Activated CD8-positive, alpha-beta T cell treated with anti-CD3 and anti-CD28 coated beads, Interleukin-2, amount 10 ng/mL, durations not matched to agents 7 days and 5 days (primary cell): ENCODE results near the gene TMEM45A. TPM values are rescaled to one million over a fixed set of nuclear protein-coding genes. Genes with fewer than 3 reads are reported as not detected.
"Not testable (repeated sequence)": the region's sequence is repeated elsewhere in the genome, so short reads cannot be mapped to it uniquely, and the experiment has no call there.

ENCODE experiments used
- ATAC-seq: fragments of 150-1000 bp; cut with Tn5 transposase; one replicate; pipeline ENCODE4 v1.10.0; 2021; ENCODE audit warnings: moderate library complexity
- CTCF ChIA-PET: fragments of 350-600 bp; sonication (Branson Sonifier 250); formaldehyde crosslinking; loops from one replicate; lab custom pipeline; 2021; ENCODE audit warnings: antibody characterized with exemption; lab: Charles Lee
- POLR2A ChIA-PET: fragments of 350-600 bp; sonication (Branson Sonifier 250); formaldehyde crosslinking; loops from one replicate; lab custom pipeline; 2021; ENCODE audit warnings: antibody characterized with exemption; lab: Charles Lee
- DNase-seq: peaks from one replicate; pipeline ENCODE4 v3.0.0-alpha.2; 2020
- H3K27ac Mint-ChIP-seq: one replicate; pipeline ENCODE4 v1.8.0; 2021; ENCODE audit warnings: mild to moderate bottlenecking, mixed read lengths
- H3K27me3 Mint-ChIP-seq: one replicate; pipeline ENCODE4 v1.8.0; 2021; ENCODE audit warnings: low read depth, mixed read lengths
- H3K36me3 Mint-ChIP-seq: one replicate; pipeline ENCODE4 v1.8.0; 2021; ENCODE audit warnings: low read depth, mixed read lengths
- H3K4me1 Mint-ChIP-seq: one replicate; pipeline ENCODE4 v1.8.0; 2021; ENCODE audit warnings: low read depth, mixed read lengths
- H3K4me3 Mint-ChIP-seq: one replicate; pipeline ENCODE4 v1.8.0; 2021; ENCODE audit warnings: mild to moderate bottlenecking, mixed read lengths
- H3K9me3 Mint-ChIP-seq: one replicate; pipeline ENCODE4 v1.8.0; 2022; ENCODE audit warnings: mixed read lengths; ENCODE audit not compliant: insufficient read depth
- total RNA-seq, 2 experiments: library from RNA; stranded (reverse); gene quantifications; one replicate each; pipeline ENCODE4 v1.2.3, GENCODE V29; 2021

Gene TMEM45A
- total RNA-seq, 2 experiments from 2014 or later = 0.29 to 0.42 TPM

DNA sequence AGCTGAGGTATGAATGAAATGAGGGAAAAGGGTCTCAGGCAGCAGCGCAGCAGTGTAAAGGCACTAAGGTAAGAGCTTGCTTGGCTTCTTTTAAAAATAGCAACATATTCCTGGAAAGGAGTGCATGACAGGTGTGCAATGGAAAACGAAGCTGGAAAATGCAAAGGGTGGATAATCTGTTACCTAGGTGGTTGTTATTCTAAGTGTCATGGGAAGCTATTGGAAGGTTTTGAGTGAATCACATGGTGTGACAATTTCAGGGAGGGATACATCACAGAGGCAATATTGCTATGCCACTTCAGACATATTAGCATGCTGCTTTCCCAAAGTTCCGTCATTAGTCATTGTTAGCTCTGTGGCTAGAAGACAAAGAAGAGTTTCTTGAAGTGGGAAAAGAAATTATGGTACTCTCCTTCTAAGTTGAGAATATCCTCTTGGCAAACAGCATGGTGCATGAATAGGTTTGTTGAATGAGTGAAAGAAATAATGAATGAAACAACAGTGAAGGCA, 28.7 kb upstream of the TMEM45A start:
- no peak overlapping the region for H3K27ac Mint-ChIP-seq
- H3K27me3 Mint-ChIP-seq = peaks cover 3% of the 10 kb centered on the region
- no peaks in the 10 kb centered on the region for H3K36me3 Mint-ChIP-seq
- no peak for DNase-seq
- H3K4me1 Mint-ChIP-seq = peaks cover 8% of the 10 kb centered on the region
- no peak overlapping the region for H3K4me3 Mint-ChIP-seq
- peaks cover under 1% of the 10 kb centered on the region for H3K9me3 Mint-ChIP-seq
- ATAC-seq = no peak
- POLR2A ChIA-PET = no interaction called here
- CTCF ChIA-PET = interaction anchor here (0.7 to 2.7 kb wide), 21 partner anchors 16 to 604 kb away, joined by 3 to 40 read pairs (median 6); partner anchors contain the start of gene LNP1

DNA sequence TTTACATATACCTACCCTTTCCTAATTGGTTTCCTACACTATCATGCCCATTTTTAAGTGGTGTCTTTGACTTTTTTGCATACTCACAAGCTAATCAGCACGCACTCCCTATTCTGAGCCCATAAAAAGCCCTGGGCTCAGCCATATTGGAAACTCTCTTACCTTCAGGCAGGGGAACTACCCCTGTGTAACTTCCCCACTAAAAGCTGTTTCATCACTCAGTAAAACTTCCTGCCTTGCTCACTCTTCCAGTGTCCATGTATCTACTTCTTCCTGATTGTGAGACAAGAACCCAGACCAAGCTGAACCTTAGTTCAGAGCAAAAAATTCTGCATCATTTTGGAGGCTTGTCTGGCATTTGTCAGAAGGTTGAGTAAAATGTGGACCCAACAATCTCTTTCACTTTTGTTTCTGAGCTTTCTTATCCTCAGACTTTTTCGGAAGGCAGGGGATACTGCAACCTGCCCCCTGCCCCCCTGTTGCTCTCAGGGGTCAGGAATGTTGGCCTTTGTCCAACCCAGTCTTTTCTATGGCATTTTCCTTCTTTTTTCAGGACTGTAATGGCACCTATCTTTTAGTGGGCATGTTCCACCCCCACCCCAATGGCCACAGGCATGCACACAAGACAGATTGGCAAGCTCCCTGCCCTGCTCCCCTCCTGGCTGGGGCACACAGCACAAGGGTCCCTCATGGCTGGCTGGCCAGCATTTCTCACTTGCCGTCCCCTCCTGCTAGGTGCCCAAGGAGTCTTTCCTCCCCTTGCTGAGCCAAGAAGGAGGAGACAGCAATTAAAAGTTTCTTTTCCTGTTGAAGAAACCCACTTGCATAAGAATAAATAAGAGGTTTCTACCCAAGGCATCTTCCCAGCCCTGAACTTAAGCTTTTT, 26.3 kb upstream of the TMEM45A start:
- Mint-ChIP-seq H3K9me3 (peaks cover 5% of the 10 kb centered on the region), H3K36me3 (no peaks in the 10 kb centered on the region), H3K4me1 (peaks cover 8% of the 10 kb centered on the region), H3K4me3 (no peak overlapping the region), H3K27me3 (peaks cover 6% of the 10 kb centered on the region), H3K27ac (peak overlapping the region; percentile 47)
- DNase-seq = no peak
- POLR2A ChIA-PET = interaction anchor here (0.8 kb wide), 1 partner anchor 507 kb away, joined by 3 read pairs; no protein-coding TSS in a partner anchor
- CTCF ChIA-PET = interaction anchor here (0.7 to 1.6 kb wide), 4 partner anchors 10 to 168 kb away, joined by 4 to 6 read pairs (median 4); no protein-coding TSS in a partner anchor
- ATAC-seq = no peak

DNA sequence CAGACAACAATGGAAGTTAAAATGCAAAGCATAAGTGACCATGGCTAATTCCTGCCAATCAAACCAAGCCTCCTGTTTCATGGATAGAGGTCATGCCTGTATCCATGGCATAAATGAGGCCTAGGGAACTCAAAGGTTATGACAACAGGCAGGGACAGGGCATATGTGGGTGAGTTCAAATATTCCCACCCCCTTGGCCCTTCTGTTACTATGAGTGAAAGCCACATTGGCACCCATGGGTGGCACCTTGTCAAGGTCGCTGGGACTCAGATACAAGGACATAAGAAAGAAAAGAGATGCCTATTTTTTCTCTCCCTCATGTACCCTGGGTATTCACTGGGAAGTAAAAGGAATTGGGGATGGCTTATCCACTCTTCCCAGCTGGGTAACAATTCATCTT, 25.3 kb upstream of the TMEM45A start:
- ChIA-PET CTCF (interaction anchor here (1.6 kb wide), 1 partner anchor 123 kb away, joined by 4 read pairs; no protein-coding TSS in a partner anchor), POLR2A (interaction anchor here (0.8 kb wide), 1 partner anchor 508 kb away, joined by 3 read pairs; no protein-coding TSS in a partner anchor)
- no peak for ATAC-seq
- peaks cover 7% of the 10 kb centered on the region for H3K9me3 Mint-ChIP-seq
- H3K4me1 Mint-ChIP-seq = peaks cover 8% of the 10 kb centered on the region
- H3K27ac Mint-ChIP-seq = no peak overlapping the region
- H3K4me3 Mint-ChIP-seq = no peak overlapping the region
- no peaks in the 10 kb centered on the region for H3K36me3 Mint-ChIP-seq
- no peak for DNase-seq
- peaks cover 6% of the 10 kb centered on the region for H3K27me3 Mint-ChIP-seq

DNA sequence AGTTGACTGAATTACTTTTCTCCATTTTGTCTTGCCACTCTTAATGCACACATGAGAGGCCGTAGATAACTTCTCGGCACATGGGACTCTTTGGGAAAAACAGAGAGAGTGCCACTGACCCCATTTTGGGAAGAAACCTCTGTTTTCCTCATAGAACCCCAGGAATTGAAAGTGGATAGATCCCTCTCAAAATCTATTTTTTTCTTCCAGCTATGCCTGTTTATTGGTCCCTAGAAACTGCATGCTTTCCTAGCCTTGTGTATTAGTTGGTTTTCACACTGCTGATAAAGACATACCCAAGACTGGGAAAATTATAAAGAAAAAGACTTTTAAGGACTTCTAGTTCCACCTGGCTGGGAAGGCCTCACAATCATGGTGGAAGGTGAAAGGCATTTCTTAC, 23.7 kb upstream of the TMEM45A start:
- DNase-seq = no peak
- ATAC-seq = no peak
- CTCF ChIA-PET = no interaction called here
- Mint-ChIP-seq H3K27me3 (peaks cover 4% of the 10 kb centered on the region), H3K9me3 (peaks cover 7% of the 10 kb centered on the region), H3K4me1 (peaks cover 8% of the 10 kb centered on the region), H3K4me3 (no peak overlapping the region), H3K36me3 (no peaks in the 10 kb centered on the region), H3K27ac (no peak overlapping the region)
- POLR2A ChIA-PET = no interaction called here

DNA sequence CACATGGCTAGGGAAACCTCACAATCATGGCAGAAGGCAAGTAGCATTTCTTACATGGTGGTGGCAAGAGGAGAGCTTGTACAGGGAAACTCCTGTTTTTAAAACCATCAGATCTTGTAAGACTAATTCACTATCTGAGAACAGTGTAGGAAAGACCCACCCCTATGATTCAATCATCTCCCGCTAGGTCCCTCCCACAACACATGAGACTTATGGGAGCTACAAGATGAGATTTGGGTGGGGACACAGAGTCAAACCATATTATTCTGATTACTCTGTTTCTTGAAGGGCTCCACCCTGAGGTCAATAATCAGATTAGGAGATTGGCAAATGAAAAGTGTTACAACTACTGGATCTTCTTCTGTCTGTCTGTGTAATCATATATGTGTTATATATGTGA, 21.5 kb upstream of the TMEM45A start:
- DNase-seq (no peak), ATAC-seq (no peak)
- H3K36me3 Mint-ChIP-seq = no peaks in the 10 kb centered on the region
- no peak overlapping the region for H3K27ac Mint-ChIP-seq
- ChIA-PET CTCF (interaction anchor here (1.0 kb wide), 1 partner anchor 8 kb away, joined by 3 read pairs; no protein-coding TSS in a partner anchor), POLR2A (no interaction called here)
- peaks cover 5% of the 10 kb centered on the region for H3K4me1 Mint-ChIP-seq
- H3K27me3 Mint-ChIP-seq = peaks cover 3% of the 10 kb centered on the region
- no peak overlapping the region for H3K4me3 Mint-ChIP-seq
- H3K9me3 Mint-ChIP-seq = peaks cover 7% of the 10 kb centered on the region

DNA sequence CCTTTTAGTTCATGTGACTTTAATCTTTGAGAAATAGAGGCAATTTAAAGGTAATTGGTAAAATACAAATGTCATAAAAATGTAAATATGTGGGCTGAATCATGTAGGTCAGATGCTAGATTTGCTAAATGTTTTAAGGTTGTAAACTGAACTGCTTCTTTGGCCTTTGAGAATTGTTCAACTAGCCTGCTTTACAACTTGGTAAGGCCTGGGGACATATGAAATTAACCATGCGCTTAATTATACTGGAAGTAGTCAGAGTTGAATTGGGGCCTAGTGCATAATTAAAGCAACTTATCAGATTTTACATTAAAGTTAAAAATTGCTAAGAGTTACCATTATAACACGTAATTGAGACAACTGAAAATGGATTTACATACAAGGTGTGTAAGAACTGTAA, 21.0 kb upstream of the TMEM45A start:
- ChIA-PET CTCF (interaction anchor here (1.0 kb wide), 1 partner anchor 9 kb away, joined by 3 read pairs; no protein-coding TSS in a partner anchor), POLR2A (no interaction called here)
- ATAC-seq (no peak), DNase-seq (no peak)
- peaks cover 6% of the 10 kb centered on the region for H3K27me3 Mint-ChIP-seq
- H3K27ac Mint-ChIP-seq = no peak overlapping the region
- no peak overlapping the region for H3K4me3 Mint-ChIP-seq
- no peaks in the 10 kb centered on the region for H3K36me3 Mint-ChIP-seq
- no peaks in the 10 kb centered on the region for H3K4me1 Mint-ChIP-seq
- H3K9me3 Mint-ChIP-seq = peaks cover 7% of the 10 kb centered on the region

DNA sequence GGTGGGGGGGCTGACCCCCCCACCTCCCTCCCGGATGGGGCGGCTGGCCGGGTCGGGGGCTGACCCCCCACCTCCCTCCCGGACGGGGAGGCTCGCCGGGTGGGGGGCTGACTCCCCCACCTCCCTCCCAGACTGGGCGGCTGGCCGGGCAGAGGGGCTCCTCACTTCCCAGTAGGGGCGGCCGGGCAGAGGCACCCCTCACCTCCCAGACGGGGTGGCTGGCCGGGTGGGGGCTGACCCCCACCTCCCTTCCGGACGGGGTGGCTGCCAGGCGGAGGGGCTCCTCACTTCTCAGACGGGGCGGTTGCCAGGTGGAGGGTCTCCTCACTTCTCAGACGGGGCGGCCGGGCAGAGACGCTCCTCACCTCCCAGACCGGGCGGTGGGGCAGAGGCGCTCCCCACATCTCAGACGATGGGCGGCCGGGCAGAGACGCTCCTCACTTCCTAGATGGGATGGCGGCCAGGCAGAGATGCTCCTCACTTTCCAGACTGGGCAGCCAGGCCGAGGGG, 14.5 kb upstream of the TMEM45A start:
- ATAC-seq, H3K4me3 Mint-ChIP-seq, H3K27ac Mint-ChIP-seq, POLR2A ChIA-PET, H3K4me1 Mint-ChIP-seq, H3K36me3 Mint-ChIP-seq, DNase-seq, H3K9me3 Mint-ChIP-seq: not testable (repeated sequence)
- CTCF ChIA-PET = interaction anchor here (2.2 kb wide), 1 partner anchor 15 kb away, joined by 7 read pairs; no protein-coding TSS in a partner anchor
- H3K27me3 Mint-ChIP-seq = peaks cover 11% of the 10 kb centered on the region

DNA sequence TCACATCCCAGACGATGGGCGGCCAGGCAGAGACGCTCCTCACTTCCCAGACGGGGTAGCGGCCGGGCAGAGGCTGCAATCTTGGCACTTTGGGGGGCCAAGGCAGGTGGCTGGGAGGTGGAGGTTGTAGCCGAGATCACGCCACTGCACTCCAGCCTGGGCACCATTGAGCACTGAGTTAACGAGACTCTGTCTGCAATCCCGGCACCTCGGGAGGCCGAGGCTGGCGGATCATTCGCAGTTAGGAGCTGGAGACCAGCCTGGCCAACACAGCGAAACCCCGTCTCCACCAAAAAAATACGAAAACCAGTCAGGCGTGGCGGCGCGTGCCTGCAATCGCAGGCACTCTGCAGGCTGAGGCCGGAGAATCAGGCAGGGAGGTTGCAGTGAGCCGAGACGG, 13.9 kb upstream of the TMEM45A start:
- ATAC-seq, H3K36me3 Mint-ChIP-seq, H3K4me1 Mint-ChIP-seq, DNase-seq, H3K9me3 Mint-ChIP-seq, H3K4me3 Mint-ChIP-seq, H3K27ac Mint-ChIP-seq, POLR2A ChIA-PET: not testable (repeated sequence)
- CTCF ChIA-PET = interaction anchor here (2.2 kb wide), 1 partner anchor 15 kb away, joined by 7 read pairs; no protein-coding TSS in a partner anchor
- H3K27me3 Mint-ChIP-seq = peaks cover 13% of the 10 kb centered on the region

DNA sequence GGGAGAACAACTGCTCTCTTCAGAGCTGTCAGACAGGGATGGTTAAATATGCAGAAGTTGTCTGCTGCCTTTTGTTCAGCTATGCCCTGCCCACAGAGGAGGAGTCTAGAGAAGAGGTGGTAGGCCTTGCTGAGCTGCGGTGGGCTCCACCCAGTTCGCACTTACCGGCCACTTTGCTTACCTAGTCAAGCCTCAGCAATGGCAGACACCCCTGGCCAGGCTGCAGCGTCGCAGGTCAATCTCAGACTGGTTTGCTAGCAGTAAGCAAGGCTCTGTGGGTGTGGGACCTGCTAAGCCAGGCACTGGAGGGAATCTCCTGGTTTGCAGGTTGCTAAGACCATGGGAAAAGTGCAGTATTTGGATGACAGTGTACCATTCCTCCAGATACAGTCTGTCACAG, 12.3 kb upstream of the TMEM45A start:
- H3K27ac Mint-ChIP-seq = no peak overlapping the region
- DNase-seq (no peak), ATAC-seq (no peak)
- peaks cover 3% of the 10 kb centered on the region for H3K4me1 Mint-ChIP-seq
- no peaks in the 10 kb centered on the region for H3K9me3 Mint-ChIP-seq
- no peaks in the 10 kb centered on the region for H3K36me3 Mint-ChIP-seq
- peaks cover 17% of the 10 kb centered on the region for H3K27me3 Mint-ChIP-seq
- CTCF ChIA-PET = interaction anchor here (2.2 kb wide), 1 partner anchor 17 kb away, joined by 7 read pairs; no protein-coding TSS in a partner anchor
- POLR2A ChIA-PET = no interaction called here
- H3K4me3 Mint-ChIP-seq = no peak overlapping the region

DNA sequence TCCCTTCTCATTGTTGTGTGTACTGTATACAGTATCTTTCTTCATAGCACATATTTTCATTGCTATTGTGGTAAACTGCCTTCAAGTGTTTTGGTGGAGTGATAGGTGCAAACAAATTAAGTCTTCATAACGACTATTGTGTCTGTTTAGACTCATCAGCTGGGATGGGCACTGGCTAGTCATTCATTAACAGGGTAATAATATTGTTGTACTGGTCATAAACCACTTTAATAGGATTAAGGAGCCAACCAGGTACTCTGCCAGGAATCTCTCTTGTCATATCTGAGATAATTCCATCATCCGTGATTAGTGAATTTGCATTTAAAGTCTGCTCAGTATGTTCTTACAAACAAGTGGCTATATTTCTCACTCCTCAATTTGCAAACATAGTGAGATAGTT, 10.2 kb upstream of the TMEM45A start:
- peaks cover 3% of the 10 kb centered on the region for H3K4me1 Mint-ChIP-seq
- no peak overlapping the region for H3K4me3 Mint-ChIP-seq
- peaks cover 19% of the 10 kb centered on the region for H3K27me3 Mint-ChIP-seq
- H3K36me3 Mint-ChIP-seq = no peaks in the 10 kb centered on the region
- ATAC-seq (no peak), DNase-seq (no peak)
- POLR2A ChIA-PET = no interaction called here
- H3K27ac Mint-ChIP-seq = no peak overlapping the region
- H3K9me3 Mint-ChIP-seq = no peaks in the 10 kb centered on the region
- CTCF ChIA-PET = no interaction called here

DNA sequence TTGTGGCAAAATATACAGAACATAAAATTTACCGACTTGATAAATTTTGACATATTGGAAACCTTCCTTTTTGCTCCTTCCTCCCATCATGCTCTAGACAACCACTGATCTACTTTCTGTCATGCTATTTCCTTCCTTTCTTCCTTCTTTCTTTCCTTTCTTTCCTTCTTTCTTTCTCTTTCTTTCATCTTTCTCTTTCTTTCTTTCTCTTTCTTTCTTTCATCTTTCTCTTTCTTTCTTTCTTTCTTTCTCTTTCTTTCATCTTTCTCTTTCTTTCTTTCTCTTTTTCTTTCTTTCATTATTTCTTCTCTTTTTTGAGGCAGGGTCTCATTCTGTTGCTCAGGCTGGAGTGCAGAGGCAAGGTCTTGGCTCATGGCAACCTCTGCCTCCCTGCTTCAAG, 8.9 kb upstream of the TMEM45A start:
- Mint-ChIP-seq H3K27me3 (peaks cover 19% of the 10 kb centered on the region), H3K4me1 (peaks cover 3% of the 10 kb centered on the region), H3K36me3 (no peaks in the 10 kb centered on the region), H3K9me3 (no peaks in the 10 kb centered on the region), H3K27ac (no peak overlapping the region), H3K4me3 (no peak overlapping the region)
- CTCF ChIA-PET = no interaction called here
- POLR2A ChIA-PET = no interaction called here
- no peak for ATAC-seq
- DNase-seq = no peak

DNA sequence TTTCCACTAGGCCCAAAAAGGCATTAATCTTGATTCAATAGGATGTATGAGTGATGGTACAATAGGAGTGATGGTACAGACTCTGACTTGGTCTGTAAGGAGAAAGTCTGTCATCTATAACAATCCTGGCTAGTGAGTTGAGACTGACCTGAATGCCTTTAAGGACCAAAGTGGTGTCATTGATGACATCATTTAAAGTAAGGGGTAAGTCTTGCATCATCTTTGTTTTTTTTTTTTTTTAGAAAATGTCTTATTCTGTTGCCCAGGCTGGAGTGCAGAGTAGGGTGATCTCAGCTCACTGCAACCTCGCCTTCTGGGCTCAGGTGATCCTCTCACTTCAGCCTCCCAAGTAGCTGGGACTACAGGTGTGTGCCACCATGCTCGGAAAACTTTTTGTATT, 5.6 kb upstream of the TMEM45A start:
- Mint-ChIP-seq H3K4me3 (no peak overlapping the region), H3K36me3 (no peaks in the 10 kb centered on the region), H3K27ac (no peak overlapping the region), H3K4me1 (peaks cover 3% of the 10 kb centered on the region), H3K9me3 (no peaks in the 10 kb centered on the region), H3K27me3 (peaks cover 41% of the 10 kb centered on the region)
- DNase-seq (no peak), ATAC-seq (no peak)
- CTCF ChIA-PET = no interaction called here
- POLR2A ChIA-PET = no interaction called here
